ENCODE measurements around the gene DIDO1. TPM values are rescaled to one million over a fixed set of nuclear protein-coding genes. Genes with fewer than 3 reads are reported as not detected.

Gene DIDO1
- total and polyA plus RNA-seq, 2 donors (not counting 1 experiment from before 2014, with no cell fraction given), result 57.6 to 124 TPM

DNA sequence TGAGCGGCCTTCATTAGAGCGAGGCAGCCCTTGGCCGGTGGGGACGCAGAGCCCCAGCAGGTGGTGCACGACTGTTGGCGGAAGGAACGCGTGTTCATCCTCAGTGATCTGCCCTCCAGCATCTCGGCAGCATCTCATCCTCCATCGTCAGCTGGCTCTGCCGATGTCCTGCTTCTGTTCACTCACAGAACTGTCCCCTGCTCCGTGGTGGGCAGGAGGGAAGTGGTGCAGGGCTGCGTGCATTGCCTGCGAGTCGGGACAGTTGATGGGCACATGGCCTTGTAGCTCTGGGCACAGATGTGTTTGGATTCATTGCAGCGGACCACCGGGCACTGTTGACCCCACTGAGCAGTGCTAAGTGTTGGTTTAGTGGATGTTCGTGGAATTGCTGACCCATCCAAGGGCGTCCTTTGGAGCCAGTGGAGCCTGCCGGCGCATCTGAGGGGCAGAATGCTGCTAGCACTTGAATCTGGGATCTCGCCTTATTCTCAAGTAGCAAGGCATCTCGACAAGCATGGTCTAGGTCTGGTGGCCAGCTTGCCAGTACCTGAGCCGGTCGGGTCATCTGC lies 19.6 kb upstream of the DIDO1 start:
- no peak for DNase-seq
- Histone ChIP-seq H4K20me1 (ENCODE audit: control insufficient read depth, insufficient read depth, low read length, poor library complexity, severe bottlenecking) (peaks cover 15% of the 10 kb centered on the region), H3K4me1 (ENCODE audit: control insufficient read depth in 2 of 2, insufficient read depth in 2 of 2, low read length in 2 of 2) (peaks cover 0 to 2% of the 10 kb centered on the region in 2 donors), H3K4me3 (ENCODE audit: control extremely low read depth in 1 of 5, extremely low read depth in 1 of 5, insufficient read depth in 1 of 5, low read depth in 2 of 5, low read length in 4 of 5) (no peak overlapping the region), H3K27me3 (replicated peaks in 1 of 4; ENCODE audit: control extremely low read depth in 1 of 4, control insufficient read depth in 3 of 4, insufficient read depth in 4 of 4, low read length in 3 of 4) (no peaks in the 10 kb centered on the region), H3K79me2 (ENCODE audit: control insufficient read depth, insufficient read depth, low read length) (peaks cover 86% of the 10 kb centered on the region), H3K9ac (ENCODE audit: low read length) (no peak overlapping the region), H3K27ac (ENCODE audit: low read length in 2 of 2) (no peak overlapping the region), H3K4me2 (replicated peaks; ENCODE audit: low read depth, low read length, poor library complexity, severe bottlenecking) (no peak overlapping the region), H3K9me3 (ENCODE audit: control extremely low read depth in 1 of 3, control insufficient read depth in 2 of 3, insufficient read depth in 1 of 3, low read length in 2 of 3) (peaks cover 0 to 3% (median 0%) of the 10 kb centered on the region in 3 donors), H3K36me3 (replicated peaks in 1 of 2; ENCODE audit: control extremely low read depth in 1 of 2, control insufficient read depth in 1 of 2, extremely low read depth in 1 of 2, insufficient read depth in 2 of 2, low read length in 1 of 2) (peaks cover 3 to 88% of the 10 kb centered on the region in 2 experiments), H2AFZ (ENCODE audit: insufficient read depth, low read depth, low read length, poor library complexity, severe bottlenecking) (no peak overlapping the region)
- H3K4me1 Mint-ChIP-seq, result peaks cover 8% of the 10 kb centered on the region
- H3K27ac Mint-ChIP-seq, result no peak overlapping the region
- ChIA-PET CTCF (no interaction called here), POLR2A (no interaction called here)
- intact Hi-C loops (cut with micrococcal nuclease), result no loop called here
- H3K27me3 Mint-ChIP-seq, result no peaks in the 10 kb centered on the region
- WGBS (ENCODE audit: insufficient coverage), result 96% methylated on average over 25 of the region's 25 CpGs
- H3K4me3 Mint-ChIP-seq, result no peak overlapping the region
- no peak for ATAC-seq (ENCODE audit: low read depth)
- TF ChIP-seq CTCF (IDR thresholded peaks at IDR 0.05) (no peak), EZH2 (IDR thresholded peaks at IDR 0.05; ENCODE audit: borderline replicate concordance, insufficient read depth, low read depth, low read length, poor library complexity, severe bottlenecking) (no peak)
- no peaks in the 10 kb centered on the region for H3K9me3 Mint-ChIP-seq (ENCODE audit: insufficient read depth)

GRCh38 chr20:62944746-62945145 lies 18.4 kb upstream of the DIDO1 start:
- Histone ChIP-seq H3K27ac (ENCODE audit: low read length in 2 of 2) (no peak overlapping the region), H3K9me3 (ENCODE audit: control extremely low read depth in 1 of 3, control insufficient read depth in 2 of 3, insufficient read depth in 1 of 3, low read length in 2 of 3) (peaks cover 0 to 3% (median 0%) of the 10 kb centered on the region in 3 donors), H3K36me3 (replicated peaks in 1 of 2; ENCODE audit: control extremely low read depth in 1 of 2, control insufficient read depth in 1 of 2, extremely low read depth in 1 of 2, insufficient read depth in 2 of 2, low read length in 1 of 2) (peaks cover 3 to 83% of the 10 kb centered on the region in 2 experiments), H3K4me3 (ENCODE audit: control extremely low read depth in 1 of 5, extremely low read depth in 1 of 5, insufficient read depth in 1 of 5, low read depth in 2 of 5, low read length in 4 of 5) (no peak overlapping the region), H3K27me3 (replicated peaks in 1 of 4; ENCODE audit: control extremely low read depth in 1 of 4, control insufficient read depth in 3 of 4, insufficient read depth in 4 of 4, low read length in 3 of 4) (no peaks in the 10 kb centered on the region), H3K4me1 (ENCODE audit: control insufficient read depth in 2 of 2, insufficient read depth in 2 of 2, low read length in 2 of 2) (peaks cover 0 to 6% of the 10 kb centered on the region in 2 donors), H3K9ac (ENCODE audit: low read length) (no peak overlapping the region), H3K4me2 (replicated peaks; ENCODE audit: low read depth, low read length, poor library complexity, severe bottlenecking) (no peak overlapping the region), H2AFZ (ENCODE audit: insufficient read depth, low read depth, low read length, poor library complexity, severe bottlenecking) (no peak overlapping the region), H4K20me1 (ENCODE audit: control insufficient read depth, insufficient read depth, low read length, poor library complexity, severe bottlenecking) (peaks cover 21% of the 10 kb centered on the region), H3K79me2 (ENCODE audit: control insufficient read depth, insufficient read depth, low read length) (peaks cover 86% of the 10 kb centered on the region)
- TF ChIP-seq EZH2 (IDR thresholded peaks at IDR 0.05; ENCODE audit: borderline replicate concordance, insufficient read depth, low read depth, low read length, poor library complexity, severe bottlenecking) (no peak), CTCF (IDR thresholded peaks at IDR 0.05) (no peak)
- Mint-ChIP-seq H3K27me3 (no peaks in the 10 kb centered on the region), H3K27ac (no peak overlapping the region), H3K4me1 (peaks cover 13% of the 10 kb centered on the region), H3K9me3 (ENCODE audit: insufficient read depth) (no peaks in the 10 kb centered on the region), H3K4me3 (no peak overlapping the region)
- no peak for ATAC-seq (ENCODE audit: low read depth)
- intact Hi-C loops (cut with micrococcal nuclease), result no loop called here
- ChIA-PET CTCF (interaction anchor here (1.2 kb wide), 1 partner anchor 28 kb away, joined by 3 read pairs; no protein-coding TSS in a partner anchor), POLR2A (no interaction called here)
- DNase-seq, result no peak
- WGBS (ENCODE audit: insufficient coverage), result 96% methylated on average over 4 of the region's 10 CpGs

All from B cell (primary cell).